ENCODE data around the gene ADAMTSL1.

DNA sequence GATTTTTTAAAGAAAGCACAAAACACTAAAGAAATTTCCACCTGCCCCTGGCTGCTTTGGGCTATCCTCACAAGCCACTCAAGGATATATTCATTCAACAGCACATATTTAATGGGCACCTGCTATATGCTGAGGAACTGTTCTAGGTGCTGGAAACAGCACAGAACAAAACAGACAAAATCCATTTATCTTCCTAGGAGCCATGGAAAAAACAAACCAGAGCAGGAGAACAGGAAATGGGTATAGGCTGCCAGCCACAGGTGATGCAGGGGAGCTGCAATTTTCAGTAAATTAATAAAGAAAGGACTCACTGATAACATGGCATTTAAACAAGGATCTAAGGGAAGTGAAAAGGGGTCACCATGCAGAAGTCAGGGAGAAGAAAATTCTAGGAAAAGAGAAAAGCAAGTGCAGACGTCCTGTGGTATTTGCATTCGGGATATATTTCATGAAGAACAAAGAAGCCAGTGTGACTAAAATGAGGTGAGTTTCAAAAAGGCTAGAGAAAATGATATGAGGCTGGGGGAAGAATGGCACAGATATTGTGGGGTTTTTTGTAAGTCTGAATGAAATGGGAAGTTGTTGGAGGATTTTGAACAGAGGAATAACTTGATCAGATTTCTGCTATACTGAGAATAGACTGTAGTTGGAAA is 152.2 kb downstream of the ADAMTSL1 start:
- TF ChIP-seq, protein P1, sequence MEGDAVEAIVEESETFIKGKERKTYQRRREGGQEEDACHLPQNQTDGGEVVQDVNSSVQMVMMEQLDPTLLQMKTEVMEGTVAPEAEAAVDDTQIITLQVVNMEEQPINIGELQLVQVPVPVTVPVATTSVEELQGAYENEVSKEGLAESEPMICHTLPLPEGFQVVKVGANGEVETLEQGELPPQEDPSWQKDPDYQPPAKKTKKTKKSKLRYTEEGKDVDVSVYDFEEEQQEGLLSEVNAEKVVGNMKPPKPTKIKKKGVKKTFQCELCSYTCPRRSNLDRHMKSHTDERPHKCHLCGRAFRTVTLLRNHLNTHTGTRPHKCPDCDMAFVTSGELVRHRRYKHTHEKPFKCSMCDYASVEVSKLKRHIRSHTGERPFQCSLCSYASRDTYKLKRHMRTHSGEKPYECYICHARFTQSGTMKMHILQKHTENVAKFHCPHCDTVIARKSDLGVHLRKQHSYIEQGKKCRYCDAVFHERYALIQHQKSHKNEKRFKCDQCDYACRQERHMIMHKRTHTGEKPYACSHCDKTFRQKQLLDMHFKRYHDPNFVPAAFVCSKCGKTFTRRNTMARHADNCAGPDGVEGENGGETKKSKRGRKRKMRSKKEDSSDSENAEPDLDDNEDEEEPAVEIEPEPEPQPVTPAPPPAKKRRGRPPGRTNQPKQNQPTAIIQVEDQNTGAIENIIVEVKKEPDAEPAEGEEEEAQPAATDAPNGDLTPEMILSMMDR (conservative IDR thresholded peaks at IDR 0.05; ENCODE audit: low read depth in 2 of 2), result peak; percentile 30 to 46; a peak in 3 of 4 replicates
- TF ChIP-seq POLR2AphosphoS5 (IDR thresholded peaks at IDR 0.05; ENCODE audit: low read depth) (no peak), ZNF114 (CRISPR knock-in tag; IDR thresholded peaks at IDR 0.05) (no peak), EZH2 (IDR thresholded peaks at IDR 0.05; ENCODE audit: low read depth, unreplicated experiment) (no peak), CREB1 (CRISPR knock-in tag; IDR thresholded peaks at IDR 0.05; ENCODE audit: low read depth) (no peak), JUNB (IDR thresholded peaks at IDR 0.05; ENCODE audit: unreplicated experiment) (no peak), EZH2phosphoT487 (IDR thresholded peaks at IDR 0.05; ENCODE audit: unreplicated experiment) (no peak), NANOG (IDR thresholded peaks at IDR 0.05; ENCODE audit: borderline replicate concordance) (no peak), STAT1 (IDR thresholded peaks at IDR 0.05; ENCODE audit: unreplicated experiment) (no peak), ZNF331 (CRISPR knock-in tag; IDR thresholded peaks at IDR 0.05; ENCODE audit: low read depth) (no peak)
- TF ChIP-seq, protein P2, sequence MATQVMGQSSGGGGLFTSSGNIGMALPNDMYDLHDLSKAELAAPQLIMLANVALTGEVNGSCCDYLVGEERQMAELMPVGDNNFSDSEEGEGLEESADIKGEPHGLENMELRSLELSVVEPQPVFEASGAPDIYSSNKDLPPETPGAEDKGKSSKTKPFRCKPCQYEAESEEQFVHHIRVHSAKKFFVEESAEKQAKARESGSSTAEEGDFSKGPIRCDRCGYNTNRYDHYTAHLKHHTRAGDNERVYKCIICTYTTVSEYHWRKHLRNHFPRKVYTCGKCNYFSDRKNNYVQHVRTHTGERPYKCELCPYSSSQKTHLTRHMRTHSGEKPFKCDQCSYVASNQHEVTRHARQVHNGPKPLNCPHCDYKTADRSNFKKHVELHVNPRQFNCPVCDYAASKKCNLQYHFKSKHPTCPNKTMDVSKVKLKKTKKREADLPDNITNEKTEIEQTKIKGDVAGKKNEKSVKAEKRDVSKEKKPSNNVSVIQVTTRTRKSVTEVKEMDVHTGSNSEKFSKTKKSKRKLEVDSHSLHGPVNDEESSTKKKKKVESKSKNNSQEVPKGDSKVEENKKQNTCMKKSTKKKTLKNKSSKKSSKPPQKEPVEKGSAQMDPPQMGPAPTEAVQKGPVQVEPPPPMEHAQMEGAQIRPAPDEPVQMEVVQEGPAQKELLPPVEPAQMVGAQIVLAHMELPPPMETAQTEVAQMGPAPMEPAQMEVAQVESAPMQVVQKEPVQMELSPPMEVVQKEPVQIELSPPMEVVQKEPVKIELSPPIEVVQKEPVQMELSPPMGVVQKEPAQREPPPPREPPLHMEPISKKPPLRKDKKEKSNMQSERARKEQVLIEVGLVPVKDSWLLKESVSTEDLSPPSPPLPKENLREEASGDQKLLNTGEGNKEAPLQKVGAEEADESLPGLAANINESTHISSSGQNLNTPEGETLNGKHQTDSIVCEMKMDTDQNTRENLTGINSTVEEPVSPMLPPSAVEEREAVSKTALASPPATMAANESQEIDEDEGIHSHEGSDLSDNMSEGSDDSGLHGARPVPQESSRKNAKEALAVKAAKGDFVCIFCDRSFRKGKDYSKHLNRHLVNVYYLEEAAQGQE (IDR thresholded peaks at IDR 0.05; ENCODE audit: unreplicated experiment), result no peak
- TF ChIP-seq, protein P3, sequence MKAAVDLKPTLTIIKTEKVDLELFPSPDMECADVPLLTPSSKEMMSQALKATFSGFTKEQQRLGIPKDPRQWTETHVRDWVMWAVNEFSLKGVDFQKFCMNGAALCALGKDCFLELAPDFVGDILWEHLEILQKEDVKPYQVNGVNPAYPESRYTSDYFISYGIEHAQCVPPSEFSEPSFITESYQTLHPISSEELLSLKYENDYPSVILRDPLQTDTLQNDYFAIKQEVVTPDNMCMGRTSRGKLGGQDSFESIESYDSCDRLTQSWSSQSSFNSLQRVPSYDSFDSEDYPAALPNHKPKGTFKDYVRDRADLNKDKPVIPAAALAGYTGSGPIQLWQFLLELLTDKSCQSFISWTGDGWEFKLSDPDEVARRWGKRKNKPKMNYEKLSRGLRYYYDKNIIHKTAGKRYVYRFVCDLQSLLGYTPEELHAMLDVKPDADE (IDR thresholded peaks at IDR 0.05), result no peak
